ENCODE measurements around the gene KDM4E.
"Not testable (repeated sequence)": the region's sequence is repeated elsewhere in the genome, so short reads cannot be mapped to it uniquely, and the experiment has no call there.

Gene KDM4E

DNA sequence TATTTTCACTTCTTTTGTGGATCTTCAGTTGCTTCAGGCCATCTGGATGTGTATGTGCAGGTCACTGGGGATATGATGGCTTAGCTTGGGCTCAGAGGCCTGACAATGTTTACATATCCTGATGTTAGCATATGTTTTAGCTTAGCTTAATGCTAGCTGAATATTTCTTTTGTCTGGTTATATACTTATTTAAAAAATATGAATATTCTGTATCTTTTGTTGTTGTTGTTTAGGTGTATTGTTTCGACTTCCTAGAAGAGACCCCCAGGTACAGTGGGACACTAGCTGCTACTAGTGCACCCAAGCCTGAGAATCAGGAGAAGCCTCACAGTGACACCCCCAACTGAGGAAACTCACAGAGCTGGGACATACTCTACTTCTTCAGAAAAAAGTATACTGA is at the start of gene KDM4E:
Gene KDM4E (plus strand): TSS at position 301 of the 400 bp plus-strand sequence. CDS start 300 bp downstream, outside the sequence.
- DNase-seq: no peak

DNA sequence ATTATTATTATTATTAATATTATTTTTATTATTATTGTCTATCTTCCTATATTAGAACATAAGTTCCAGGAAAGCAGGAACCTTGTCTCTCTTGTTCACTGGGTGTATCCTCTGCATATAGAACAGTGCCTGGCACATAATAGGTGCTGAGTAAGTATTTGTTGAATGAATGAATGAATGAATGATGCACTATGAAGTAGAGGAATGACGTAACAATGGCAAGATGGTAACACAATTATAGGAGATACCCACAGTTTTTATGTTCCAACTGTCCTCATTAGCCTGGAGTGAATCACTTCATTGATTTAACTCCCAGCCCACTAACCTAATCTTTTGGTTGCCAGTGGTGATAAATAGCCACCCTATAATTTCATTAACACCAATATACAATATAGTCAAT is 49.5 kb upstream of the KDM4E start:
- DNase-seq: no peak

DNA sequence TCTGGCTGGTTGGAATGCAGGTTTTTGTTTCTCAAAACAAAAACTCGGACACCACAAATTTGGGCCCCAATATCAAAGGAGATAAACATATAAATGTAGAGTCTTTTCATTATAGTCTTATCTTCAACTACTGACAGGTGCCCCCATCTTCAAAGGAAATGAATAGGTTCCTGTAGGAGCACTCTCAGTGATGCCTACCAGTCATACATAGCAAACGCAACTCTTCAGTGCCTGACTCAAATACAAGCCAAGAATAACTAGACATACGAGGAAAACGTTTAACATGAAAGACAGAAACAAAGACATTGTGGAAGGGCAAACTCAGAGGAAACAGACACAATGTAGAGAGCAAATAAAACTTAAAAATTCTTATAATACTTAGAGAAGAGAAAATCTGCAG is 37.7 kb upstream of the KDM4E start:
- no peak for DNase-seq

GRCh38 chr11:94988748-94989147 is 36.3 kb upstream of the KDM4E start:
- no peak for DNase-seq

DNA sequence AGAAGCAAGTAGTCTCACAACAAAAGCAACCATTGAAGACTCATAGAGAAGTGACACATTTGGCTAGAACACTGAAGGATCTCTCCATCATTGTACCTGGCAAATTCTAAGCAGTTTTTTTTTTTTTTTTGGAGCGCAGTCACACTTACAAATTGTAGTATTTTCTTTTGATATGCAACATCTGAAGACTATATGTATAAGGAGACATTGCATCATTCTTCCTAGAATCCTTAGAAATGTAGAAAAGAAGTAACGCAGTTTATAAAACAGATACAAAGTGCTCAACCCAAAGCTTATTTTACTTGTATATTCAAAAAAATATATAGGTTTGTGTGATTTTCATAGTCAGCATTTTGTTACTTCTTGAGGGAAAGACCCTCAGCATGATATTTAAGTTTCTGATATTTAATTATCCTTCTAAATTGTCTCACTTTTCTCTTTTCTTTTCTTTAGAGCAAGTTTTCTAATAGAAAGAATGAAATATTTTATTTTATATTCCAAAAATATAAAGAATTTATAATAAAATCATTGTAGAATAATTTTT is 31.6 kb upstream of the KDM4E start:
- DNase-seq: no peak

DNA sequence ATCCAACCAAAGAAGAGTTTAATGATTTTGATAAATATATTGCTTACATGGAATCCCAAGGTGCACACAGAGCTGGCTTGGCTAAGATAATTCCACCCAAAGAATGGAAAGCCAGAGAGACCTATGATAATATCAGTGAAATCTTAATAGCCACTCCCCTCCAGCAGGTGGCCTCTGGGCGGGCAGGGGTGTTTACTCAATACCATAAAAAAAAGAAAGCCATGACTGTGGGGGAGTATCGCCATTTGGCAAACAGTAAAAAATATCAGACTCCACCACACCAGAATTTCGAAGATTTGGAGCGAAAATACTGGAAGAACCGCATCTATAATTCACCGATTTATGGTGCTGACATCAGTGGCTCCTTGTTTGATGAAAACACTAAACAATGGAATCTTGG is 27.6 kb upstream of the KDM4E start:
- no peak for DNase-seq

- no peak for DNase-seq
These were observed 26.8 kb upstream of the KDM4E start for GRCh38 chr11:94998285-94998684.

DNA sequence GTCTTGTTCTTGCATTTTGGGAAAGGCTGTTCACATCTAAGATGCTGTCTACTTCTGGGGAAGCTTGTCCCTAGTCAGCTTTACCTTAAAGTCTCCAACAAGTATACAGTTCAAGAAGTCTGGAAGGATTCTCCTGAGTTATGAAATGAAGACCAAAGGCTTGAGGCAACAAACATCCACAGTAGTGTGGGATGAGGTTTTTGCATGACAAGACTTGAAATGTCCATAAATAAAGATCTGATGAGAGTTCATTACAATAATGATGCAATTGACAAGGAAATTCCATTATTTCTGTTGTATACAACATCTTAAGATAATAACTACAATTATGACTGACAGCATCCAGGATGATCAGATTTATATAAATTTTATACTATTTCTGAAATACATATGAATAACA is 21.3 kb upstream of the KDM4E start:
- no peak for DNase-seq

DNA sequence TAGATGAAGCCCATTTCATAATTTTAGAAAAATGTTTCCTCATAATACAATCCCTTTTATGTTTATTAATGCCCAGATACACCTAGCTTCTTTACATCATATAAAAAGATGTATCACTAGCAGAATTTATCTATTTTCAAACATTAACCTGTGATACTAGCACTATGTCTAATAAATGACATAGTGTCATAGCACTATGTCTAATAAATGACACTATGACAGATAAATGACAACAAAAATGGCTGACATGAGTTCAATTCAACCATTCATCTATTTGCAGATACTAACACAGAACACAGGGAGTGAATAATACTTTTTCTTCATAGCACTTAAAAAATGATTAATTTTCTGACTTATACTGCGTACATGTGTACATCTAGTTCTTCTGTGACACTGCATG is 19.4 kb upstream of the KDM4E start:
- no peak for DNase-seq

DNA sequence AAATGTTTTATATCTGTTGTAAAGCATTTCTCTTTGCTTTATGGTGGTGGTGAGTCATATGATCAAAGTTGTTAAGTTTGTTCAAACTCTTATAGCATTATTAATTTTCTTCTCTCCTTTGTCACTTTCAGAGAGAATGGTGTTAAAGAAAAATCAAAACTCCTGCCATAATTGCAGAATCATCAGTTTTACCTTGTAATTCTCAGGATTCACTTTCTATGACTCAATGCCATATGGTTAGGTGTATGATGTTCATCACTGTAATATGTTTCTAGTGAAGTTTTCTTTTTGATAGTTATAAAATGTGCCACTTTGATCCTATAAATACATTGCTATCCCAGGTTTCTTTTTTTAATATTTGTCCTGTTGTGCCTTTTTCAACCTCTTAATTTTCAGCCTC is 13.7 kb upstream of the KDM4E start:
- DNase-seq: no peak

GRCh38 chr11:95014184-95014821 is 10.8 kb upstream of the KDM4E start:
- DNase-seq: no peak

GRCh38 chr11:95016139-95016538 is 8.9 kb upstream of the KDM4E start:
- DNase-seq: no peak

- DNase-seq: not testable (repeated sequence)
These were observed 3.6 kb upstream of the KDM4E start for GRCh38 chr11:95021468-95021867.

DNA sequence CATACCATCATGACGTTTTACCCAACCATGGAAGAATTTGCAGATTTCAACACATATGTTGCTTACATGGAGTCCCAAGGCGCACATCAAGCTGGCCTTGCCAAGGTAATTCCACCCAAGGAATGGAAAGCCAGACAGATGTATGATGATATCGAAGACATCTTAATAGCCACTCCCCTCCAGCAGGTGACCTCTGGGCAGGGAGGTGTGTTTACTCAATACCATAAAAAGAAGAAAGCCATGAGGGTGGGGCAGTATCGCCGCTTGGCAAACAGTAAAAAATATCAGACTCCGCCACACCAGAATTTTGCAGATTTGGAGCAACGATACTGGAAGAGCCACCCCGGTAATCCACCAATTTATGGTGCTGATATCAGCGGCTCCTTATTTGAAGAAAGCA is 536 bp downstream of the KDM4E start:
- not testable (repeated sequence) for DNase-seq

DNA sequence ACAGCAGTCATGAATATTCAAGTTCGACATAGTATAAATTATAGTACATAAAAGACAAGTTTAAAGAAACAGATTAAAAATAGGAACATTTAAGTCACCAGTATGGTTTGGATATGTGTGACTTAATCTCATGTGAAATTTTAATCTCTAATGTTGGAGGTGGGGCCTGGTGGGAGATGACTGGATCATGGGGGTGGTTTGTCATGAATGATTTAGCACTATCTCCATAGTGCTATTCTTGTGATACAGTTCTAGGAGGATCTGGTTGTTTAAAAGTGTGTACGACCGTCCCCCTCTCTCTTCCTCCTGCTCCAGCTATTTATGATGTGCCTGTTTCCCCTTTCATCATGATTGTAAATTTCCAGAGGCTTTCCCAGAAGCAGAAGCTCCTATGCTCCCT is 3.3 kb downstream of the KDM4E start:
- no peak for DNase-seq

- DNase-seq: no peak
These were observed 8.0 kb downstream of the KDM4E start for GRCh38 chr11:95033051-95033450.

GRCh38 chr11:95035316-95035715 is 10.3 kb downstream of the KDM4E start:
- no peak for DNase-seq

DNA sequence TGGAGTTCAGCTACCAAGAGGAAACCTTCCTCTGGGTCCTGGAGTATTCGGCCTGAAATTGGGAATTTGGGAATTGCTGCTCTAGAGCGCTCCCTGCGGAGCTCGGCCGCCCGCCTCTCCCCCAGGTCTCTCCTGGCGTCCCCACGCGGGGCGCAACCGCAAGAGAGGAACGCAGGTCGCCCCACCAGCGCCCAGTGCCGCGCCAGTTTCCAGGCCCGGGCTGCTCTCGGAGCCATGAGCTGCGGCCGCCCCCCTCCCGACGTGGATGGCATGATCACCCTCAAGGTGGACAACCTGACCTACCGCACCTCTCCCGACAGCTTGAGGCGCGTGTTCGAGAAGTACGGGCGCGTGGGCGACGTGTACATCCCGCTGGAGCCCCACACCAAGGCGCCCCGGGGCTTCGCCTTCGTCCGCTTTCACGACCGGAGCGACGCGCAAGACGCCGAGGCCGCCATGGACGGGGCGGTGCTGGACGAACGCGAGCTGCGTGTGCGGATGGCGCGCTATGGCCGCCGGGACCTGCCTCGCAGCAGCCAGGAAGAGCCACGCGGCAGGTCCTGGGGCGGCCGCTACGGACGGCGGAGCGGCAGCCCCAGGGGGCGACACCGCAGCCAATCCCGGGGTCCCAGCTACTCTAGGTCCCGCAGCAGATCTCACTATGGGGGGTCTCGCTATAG is 12.4 kb downstream of the KDM4E start:
- DNase-seq: not testable (repeated sequence)

- DNase-seq: no peak
These were observed 17.2 kb downstream of the KDM4E start for GRCh38 chr11:95042239-95042638.

DNA sequence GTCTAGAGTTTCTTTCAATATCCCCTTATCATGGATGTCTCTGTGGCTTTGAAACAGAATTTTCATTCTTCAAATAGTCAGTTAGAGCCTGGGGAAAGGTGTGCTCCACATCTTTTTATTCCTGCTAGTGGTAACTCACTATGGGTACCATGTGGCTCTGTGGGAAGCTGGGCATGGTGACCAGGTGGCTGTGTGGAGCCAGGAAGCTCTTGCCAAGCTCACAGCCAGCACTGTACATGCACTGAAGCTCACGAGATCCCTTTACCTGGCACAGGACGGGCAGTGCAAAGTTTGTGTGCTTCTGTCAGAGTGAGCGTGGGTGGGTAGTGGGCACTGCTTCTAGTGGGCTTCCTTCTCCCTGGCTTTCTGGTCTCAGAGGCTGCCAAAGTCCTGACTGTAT is 17.8 kb downstream of the KDM4E start:
- DNase-seq: no peak

GRCh38 chr11:95044010-95044409 is 19.0 kb downstream of the KDM4E start:
- DNase-seq: no peak

- DNase-seq: no peak
These were observed 20.8 kb downstream of the KDM4E start for GRCh38 chr11:95045812-95046211.

DNA sequence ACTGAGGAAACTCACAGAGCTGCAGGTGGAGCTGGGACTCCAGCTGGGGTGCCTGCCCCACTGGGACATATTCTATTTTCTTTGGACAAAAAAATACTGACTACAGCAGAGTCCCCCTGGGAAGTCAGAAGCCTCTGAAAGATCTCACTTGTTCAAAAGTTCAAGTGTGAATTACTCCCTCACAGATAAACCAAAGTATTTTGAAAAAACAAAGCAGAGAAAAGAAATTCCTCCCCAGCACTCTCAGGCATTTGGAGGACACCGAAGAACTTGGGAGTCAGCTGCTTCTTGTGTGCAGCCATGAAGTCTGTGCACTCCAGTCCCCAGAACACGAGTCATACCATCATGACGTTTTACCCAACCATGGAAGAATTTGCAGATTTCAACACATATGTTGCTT is 24.1 kb downstream of the KDM4E start, which contains the start of gene KDM4F:
Gene KDM4F (plus strand): TSS at position 301 of the 400 bp plus-strand sequence.
- DNase-seq: not testable (repeated sequence)

- DNase-seq: no peak
These were observed 25.6 kb downstream of the KDM4E start for GRCh38 chr11:95050595-95051202.

All from activated CD4-positive, alpha-beta T cell treated with anti-CD3 and anti-CD28 coated beads, Interleukin-2, amount 50 U/mL, for 4 hours (primary cell).